NCI-H524 treated with DMSO at 0.1 percent for 48 hours (cell line): ENCODE measurements around the gene TNNT1.

ENCODE experiments used
- DNase-seq: peaks from one replicate; lab custom pipeline; 2025; lab: John Stamatoyannopoulos, UW

TNNT1 gene

DNA sequence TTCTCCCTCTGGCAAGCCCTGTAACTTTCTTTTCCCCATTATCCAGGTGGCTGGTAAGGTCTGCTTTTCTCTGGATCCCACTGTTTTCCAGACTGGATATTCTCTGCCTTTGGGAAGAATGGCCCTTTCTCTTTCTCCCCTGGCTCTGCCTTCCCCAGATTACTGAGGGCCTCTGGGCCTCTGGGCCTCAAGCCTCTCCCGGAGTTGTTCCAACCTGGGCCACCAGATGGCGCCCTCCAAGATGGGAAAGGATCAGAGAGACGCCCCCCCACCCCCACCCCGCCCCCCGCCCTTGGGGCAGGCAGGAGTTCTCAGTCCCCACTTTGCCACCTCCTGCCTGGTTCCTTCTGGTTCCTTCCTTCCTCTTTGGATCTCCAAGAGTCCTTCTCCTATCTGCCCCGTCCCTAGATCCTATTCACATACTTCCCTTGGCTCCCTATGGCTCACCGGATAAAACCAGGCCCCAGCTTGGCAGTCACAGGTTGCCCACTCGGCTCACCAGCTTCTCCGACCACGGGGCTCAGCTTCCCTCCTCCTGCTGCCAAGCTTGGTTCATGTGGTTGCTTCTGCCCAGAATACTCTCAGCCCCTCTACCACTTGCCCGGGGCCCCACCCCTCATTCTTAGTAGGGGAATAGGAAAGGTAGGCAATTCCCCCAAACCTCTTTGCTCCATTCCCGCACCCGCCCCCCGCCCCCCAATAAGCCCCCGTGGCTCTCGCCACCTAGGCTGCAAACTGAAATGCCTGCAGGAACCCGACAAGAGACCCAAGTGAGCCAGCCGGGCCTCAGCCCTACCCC, 60.3 kb downstream of the TNNT1 start:
- DNase-seq = no peak

DNA sequence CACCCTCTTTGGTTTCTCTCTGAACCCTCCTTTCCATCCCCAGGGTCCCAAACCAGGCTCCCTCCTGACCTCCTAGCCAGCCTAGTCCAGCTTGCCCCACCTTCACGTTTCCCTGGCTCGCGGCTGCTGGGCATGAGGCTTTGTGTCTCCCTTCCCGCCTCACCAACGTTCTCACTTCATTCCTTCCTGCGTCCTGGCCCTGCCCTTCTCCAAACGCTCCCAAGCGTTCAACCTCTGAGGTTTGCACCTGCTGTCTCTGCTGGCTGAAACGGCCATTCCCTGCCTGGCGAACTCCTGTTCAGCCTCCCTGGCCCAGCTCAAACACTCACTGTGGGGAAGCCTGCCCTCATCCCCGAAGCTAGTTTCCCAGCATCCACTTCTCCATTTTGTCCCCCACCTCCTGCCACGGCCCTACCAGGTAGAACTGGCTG, 61.0 kb downstream of the TNNT1 start:
- no peak for DNase-seq

DNA sequence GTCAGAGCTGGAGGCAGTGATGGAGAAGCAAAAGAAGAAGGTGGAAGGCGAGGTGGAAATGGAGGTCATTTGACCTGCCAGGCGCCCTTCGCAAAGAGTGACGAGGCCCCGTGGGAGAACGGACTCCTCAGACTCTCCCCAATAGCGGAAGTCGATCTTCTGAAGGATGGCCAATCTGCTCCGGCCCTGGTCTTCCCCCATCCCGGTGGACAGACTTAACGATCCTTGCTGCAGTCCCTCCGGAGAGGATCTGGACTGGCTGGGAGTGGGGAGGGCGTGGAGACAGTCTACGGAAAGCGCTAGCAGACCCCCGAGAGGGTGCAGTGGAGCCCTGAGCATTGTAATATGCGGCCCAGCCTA, 61.5 kb downstream of the TNNT1 start:
- no peak for DNase-seq

DNA sequence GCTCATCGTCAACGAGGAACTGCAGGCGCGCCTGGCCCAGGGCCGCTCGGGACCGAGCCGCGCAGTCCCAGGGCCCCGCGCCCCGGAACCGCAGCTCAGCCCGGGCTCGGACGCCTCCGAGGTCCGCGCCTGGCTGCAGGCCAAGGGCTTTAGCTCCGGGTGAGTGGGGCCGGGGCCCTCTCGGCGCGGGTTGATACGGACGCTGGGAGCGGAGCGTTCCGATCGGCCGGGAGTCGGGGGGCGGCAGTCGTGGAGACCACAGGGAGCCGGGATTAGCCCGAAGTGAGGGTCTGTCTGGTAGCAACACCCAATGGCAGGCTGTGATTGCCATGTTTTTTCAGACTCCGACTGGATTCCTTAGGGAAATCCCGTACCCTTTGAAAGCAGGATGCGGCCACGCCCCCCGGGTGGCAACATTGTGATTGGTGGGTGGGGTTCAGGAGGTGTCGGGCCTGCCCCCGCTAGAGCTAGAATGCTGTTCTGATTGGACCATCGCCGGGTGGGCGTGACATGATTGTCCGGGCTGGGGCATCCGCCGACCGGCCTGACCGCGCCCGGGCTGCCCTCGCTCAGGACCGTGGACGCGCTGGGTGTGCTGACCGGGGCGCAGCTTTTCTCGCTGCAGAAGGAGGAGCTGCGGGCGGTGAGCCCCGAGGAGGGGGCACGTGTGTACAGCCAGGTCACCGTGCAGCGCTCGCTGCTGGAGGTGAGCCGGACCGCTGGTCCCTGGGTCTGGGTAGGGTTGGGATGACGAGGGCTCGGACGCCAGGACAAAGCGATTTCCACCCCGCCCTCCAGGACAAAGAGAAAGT, 62.1 kb downstream of the TNNT1 start:
- DNase-seq = no peak

DNA sequence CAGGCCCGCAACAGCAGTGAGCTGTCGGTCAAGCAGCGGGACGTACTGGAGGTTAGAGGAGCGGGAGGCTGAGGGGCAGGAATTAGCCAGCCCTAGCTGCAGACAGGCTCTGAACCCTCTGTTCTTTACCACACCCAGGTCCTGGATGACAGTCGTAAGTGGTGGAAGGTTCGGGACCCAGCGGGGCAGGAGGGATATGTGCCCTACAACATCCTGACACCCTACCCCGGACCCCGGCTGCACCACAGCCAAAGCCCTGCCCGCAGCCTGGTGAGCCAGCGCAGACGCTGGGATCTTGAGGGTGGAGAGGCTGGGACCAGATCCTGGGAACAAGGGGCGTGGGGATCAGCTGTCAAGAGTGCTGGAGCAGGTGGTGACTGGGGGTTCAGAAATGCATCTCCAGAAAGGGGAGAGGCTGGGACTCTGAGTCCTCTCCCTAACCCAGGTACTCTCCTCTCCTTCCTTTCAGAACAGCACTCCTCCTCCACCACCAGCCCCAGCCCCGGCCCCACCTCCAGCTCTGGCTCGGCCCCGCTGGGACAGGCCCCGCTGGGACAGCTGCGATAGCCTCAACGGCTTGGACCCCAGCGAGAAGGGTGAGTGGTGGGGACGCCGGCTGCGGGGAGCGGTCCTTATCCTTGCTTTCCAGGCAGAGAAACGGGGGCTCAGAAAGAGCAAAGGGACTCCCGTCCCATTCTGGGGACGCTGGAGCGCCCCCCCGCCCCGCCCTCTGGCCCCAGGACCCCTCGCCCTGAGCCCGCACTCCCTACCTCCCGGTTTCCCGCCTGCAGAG, 62.9 kb downstream of the TNNT1 start:
- no peak for DNase-seq

DNA sequence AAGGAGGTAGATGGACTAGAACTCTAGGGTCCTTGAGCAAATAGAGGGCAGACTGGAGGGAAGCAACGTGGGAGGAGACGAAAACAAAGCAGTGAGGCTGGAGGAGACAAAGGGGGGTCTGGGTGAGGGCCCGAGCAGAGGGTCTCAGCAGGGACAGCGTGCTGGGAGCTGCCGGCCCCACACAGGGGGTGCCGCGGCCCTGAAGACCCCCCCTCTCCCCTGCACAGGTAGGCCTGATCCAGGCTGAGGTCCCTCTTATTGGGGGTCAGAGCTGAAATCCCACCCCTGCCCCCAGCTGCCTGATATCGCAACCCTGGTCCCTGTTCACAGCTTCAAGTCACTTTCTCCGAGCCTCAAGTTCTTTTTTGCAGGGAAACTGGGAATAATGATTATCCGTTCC, 64.6 kb downstream of the TNNT1 start:
- no peak for DNase-seq

DNA sequence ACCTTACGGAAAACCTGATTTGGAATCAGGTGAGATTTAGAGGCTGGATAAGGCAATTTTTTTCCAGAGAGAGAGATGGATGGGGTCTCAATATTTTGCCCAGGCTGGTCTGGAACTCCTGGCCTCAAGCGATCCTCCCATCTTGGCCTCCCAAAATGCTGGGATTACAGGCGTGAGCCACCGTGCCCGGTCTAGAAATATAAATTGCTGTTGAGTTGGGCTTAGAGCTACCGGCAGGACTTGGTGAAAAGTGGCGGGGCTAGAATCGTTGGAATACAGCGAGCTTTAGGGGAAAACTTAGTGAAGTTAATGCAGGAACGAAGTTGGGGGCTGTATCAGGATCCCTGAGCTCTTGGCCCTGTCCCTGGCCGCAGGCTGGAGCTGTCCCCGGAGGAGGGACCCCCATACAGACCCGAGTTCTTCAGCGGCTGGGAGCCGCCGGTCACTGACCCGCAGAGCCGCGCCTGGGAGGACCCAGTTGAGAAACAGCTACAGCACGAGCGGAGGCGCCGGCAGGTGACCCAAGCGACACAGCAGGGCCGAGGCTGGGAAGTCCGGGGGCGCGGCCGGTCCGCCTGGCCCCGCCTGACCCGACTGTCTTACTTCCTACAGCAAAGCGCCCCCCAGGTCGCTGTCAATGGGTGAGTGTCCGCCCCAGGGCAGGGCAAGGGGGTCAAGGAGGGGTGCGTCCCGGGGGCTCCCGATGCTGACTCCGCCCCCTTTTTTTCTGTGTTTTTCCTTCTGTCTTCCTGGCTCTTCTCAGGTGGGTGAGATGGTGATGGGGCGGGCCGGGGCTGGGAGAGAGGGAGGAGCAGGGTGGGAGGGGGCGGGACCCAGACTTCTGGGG, 65.8 kb downstream of the TNNT1 start:
- DNase-seq = no peak
